Liver (tissue), 3 donors: Measurements from ENCODE around the gene CD40.

Experiments
- CTCF ChIP-seq: fragments of 150-350 bp; IDR thresholded peaks from 2 replicates; pipeline ENCODE4 v1.5.1; 2017; ENCODE audit warnings: improper control_type of control experiment, low read depth, low read length; ENCODE audit not compliant: missing input control
- FOXA1 ChIP-seq: IDR thresholded peaks from 2 replicates; pipeline ENCODE4 v1.6.1; 2016; ENCODE audit warnings: antibody characterized with exemption
- GABPA ChIP-seq, 2 donors: IDR thresholded peaks in 1 of 2; conservative IDR thresholded peaks in 1 of 2; 2 replicates each; pipeline ENCODE4 v1.6.1; 2016; ENCODE audit warnings: antibody characterized with exemption in 2 of 2, mild to moderate bottlenecking in 1 of 2, moderate library complexity in 1 of 2
- MAX ChIP-seq: IDR thresholded peaks from 2 replicates; pipeline ENCODE4 v1.6.1; 2016; ENCODE audit warnings: antibody characterized with exemption
- SP1 ChIP-seq: IDR thresholded peaks from 2 replicates; pipeline ENCODE4 v1.6.1; 2018; ENCODE audit warnings: antibody characterized with exemption, mild to moderate bottlenecking
- YY1 ChIP-seq: IDR thresholded peaks from 2 replicates; pipeline ENCODE4 v1.6.1; 2016; ENCODE audit warnings: antibody characterized with exemption, mild to moderate bottlenecking
- ZBTB33 ChIP-seq: IDR thresholded peaks from 2 replicates; pipeline ENCODE4 v1.6.1; 2016; ENCODE audit warnings: antibody characterized with exemption
- donor health status: healthy.
- donor health status: healthy.

- TF ChIP-seq CTCF = no peak
- no peak for TF ChIP-seq YY1
- TF ChIP-seq ZBTB33 = no peak
- TF ChIP-seq SP1 = no peak
- no peak for TF ChIP-seq FOXA1
- TF ChIP-seq GABPA (IDR thresholded peaks at IDR 0.05 in 1 of 2, conservative IDR thresholded peaks at IDR 0.05 in 1 of 2) = no peak
- TF ChIP-seq MAX = no peak
These were observed 47.8 kb upstream of the CD40 start for GRCh38 chr20:46070215-46070900.
